Stimulated activated CD8-positive, alpha-beta memory T cell treated with anti-CD3 and anti-CD28 coated beads, Interleukin-4, amount 100 ng/mL, for 1 hour (primary cell): ENCODE results near the gene PRICKLE2.

Source experiments
- DNase-seq, 2 donors: peaks; one replicate each; pipeline ENCODE4 v3.0.0-alpha.2; 2020; ENCODE audit warnings: low read depth in 2 of 2, low spot score in 1 of 2

The PRICKLE2 gene

GRCh38 chr3:64049136-64049535, 176.1 kb downstream of the PRICKLE2 start:
- DNase-seq = no peak

- DNase-seq = no peak
Measured at GRCh38 chr3:64048631-64049061, 176.6 kb downstream of the PRICKLE2 start.

- DNase-seq = no peak
Measured at GRCh38 chr3:64047787-64048186, 177.5 kb downstream of the PRICKLE2 start.

- DNase-seq = no peak
Measured at GRCh38 chr3:64046996-64047594, 178.2 kb downstream of the PRICKLE2 start.

- DNase-seq = no peak
Measured at GRCh38 chr3:64046592-64046991, 178.7 kb downstream of the PRICKLE2 start.

GRCh38 chr3:64042952-64043351, 182.3 kb downstream of the PRICKLE2 start:
- DNase-seq = no peak
